Ascending aorta (tissue), 2 donors: ENCODE results near the gene CYP3A4. TPM values are rescaled to one million over a fixed set of nuclear protein-coding genes. Genes with fewer than 3 reads are reported as not detected.

Experiments used
- DNase-seq, 2 donors: peaks; one replicate each; pipeline ENCODE4 v3.0.0-alpha.2; 2019; ENCODE audit warnings: low spot score in 2 of 2
- H3K27ac ChIP-seq, 2 donors: fragments of 200-600 bp; sonication (generic); one replicate each; pipeline ENCODE4 v1.5.1; 2016 to 2017; ENCODE audit warnings: mild to moderate bottlenecking in 1 of 2
- H3K27me3 ChIP-seq: fragments of 200-600 bp; sonication (generic); one replicate; pipeline ENCODE4 v1.5.1; 2017
- H3K36me3 ChIP-seq, 2 donors: fragments of 200-600 bp; sonication (generic); one replicate each; pipeline ENCODE4 v1.5.1; 2016
- H3K4me1 ChIP-seq, 2 donors: fragments of 200-600 bp; sonication (generic); one replicate each; pipeline ENCODE4 v1.5.1; 2016 to 2017; ENCODE audit warnings: mild to moderate bottlenecking in 1 of 2
- H3K4me3 ChIP-seq, 2 donors: fragments of 200-600 bp; sonication (generic); one replicate each; pipeline ENCODE4 v1.5.1; 2016 to 2017; ENCODE audit warnings: mild to moderate bottlenecking in 1 of 2
- H3K9me3 ChIP-seq, 2 donors: fragments of 200-600 bp; sonication (generic); one replicate each; pipeline ENCODE4 v1.5.1; 2016
- intact Hi-C: fragments of 100-400 bp; cut with DNase I; formaldehyde crosslinking; loops from one replicate; pipeline ENCODE4 v1.15.1; 2023
- total RNA-seq: library from RNA; depleted of rRNA; stranded (reverse); fragments of >200 nt; gene quantifications from one replicate; pipeline ENCODE4 v1.1.0, GENCODE V29; 2016
- TF ChIP-seq, protein P1 (sequence below), 3 experiments: fragments of 200-600 bp in 2 of 3; fragments of 450-650 bp in 1 of 3; sonication (generic) in 2 of 3; IDR thresholded peaks; one replicate each; pipeline ENCODE4 v1.5.1; 2016 to 2019; ENCODE audit warnings: antibody characterized with exemption in 3 of 3, mild to moderate bottlenecking in 1 of 3, moderate library complexity in 1 of 3

Gene CYP3A4
- total RNA-seq, 1 donor from 2014 or later: not detected

DNA sequence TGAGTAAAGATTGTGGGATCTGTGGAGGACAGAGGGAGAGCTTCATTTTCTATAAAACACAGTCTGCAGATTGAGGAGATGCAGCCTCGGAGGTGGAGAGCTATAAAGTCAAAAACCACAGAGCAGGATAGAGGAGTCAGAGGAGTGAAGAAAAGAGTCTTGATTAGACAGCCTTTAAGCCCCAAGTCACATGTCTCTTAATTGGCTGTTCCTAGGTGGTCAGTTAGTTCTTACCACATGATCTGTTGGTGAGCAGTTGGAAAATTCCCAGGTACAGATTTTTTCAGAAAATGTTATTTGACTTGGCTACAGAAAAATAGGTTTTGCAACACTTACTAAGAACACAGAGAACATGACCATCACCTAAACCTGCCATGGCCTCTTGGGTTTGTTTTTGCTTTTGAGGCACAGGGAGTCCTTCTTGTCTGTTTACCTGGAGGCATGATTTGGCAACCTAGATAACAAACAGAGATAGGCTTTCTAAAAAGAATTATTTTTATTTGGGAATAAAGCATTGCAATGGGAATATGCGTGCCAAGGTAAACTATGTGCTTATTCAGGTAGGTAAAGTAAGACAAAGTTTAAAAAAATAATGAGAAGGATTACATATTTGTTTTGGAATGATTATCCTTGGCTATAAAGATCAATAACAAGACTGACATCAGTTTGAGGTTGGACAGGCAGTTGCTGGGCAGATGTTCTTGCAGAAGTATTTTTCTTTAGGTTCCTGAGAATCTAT lies 43.2 kb upstream of the CYP3A4 start:
- intact Hi-C loops: no loop called here
- DNase-seq: no peak
- Histone ChIP-seq H3K36me3 (no peaks in the 10 kb centered on the region), H3K27ac (no peak overlapping the region), H3K9me3 (no peaks in the 10 kb centered on the region), H3K4me3 (no peak overlapping the region), H3K4me1 (no peaks in the 10 kb centered on the region), H3K27me3 (no peaks in the 10 kb centered on the region)
- TF ChIP-seq, protein P1, sequence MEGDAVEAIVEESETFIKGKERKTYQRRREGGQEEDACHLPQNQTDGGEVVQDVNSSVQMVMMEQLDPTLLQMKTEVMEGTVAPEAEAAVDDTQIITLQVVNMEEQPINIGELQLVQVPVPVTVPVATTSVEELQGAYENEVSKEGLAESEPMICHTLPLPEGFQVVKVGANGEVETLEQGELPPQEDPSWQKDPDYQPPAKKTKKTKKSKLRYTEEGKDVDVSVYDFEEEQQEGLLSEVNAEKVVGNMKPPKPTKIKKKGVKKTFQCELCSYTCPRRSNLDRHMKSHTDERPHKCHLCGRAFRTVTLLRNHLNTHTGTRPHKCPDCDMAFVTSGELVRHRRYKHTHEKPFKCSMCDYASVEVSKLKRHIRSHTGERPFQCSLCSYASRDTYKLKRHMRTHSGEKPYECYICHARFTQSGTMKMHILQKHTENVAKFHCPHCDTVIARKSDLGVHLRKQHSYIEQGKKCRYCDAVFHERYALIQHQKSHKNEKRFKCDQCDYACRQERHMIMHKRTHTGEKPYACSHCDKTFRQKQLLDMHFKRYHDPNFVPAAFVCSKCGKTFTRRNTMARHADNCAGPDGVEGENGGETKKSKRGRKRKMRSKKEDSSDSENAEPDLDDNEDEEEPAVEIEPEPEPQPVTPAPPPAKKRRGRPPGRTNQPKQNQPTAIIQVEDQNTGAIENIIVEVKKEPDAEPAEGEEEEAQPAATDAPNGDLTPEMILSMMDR (IDR thresholded peaks at IDR 0.05): no peak

DNA sequence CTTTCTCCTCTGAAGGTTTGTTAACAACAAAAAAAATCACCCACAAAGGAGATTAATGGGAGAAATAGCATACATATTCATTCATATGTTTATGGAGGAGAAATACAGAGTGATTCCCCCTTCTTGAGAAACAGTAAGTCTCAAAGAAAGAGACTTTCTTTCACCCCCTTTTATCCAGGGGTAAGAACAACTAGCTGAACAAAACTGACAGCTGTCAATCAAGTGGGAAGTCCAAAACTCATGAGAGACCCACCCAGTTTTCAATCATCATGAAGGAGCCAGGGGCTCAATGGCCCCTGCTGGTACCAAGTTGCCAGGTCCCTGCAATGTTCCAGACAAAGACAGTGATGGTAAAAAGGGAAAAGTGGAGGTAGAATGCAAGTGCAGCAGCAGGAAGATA lies 41.9 kb upstream of the CYP3A4 start:
- TF ChIP-seq, protein P1 (IDR thresholded peaks at IDR 0.05): no peak
- Histone ChIP-seq H3K4me3 (no peak overlapping the region), H3K27ac (peak overlapping the region in 1 of 2 donors; percentile 1), H3K9me3 (no peaks in the 10 kb centered on the region), H3K36me3 (no peaks in the 10 kb centered on the region), H3K27me3 (no peaks in the 10 kb centered on the region), H3K4me1 (no peaks in the 10 kb centered on the region)
- intact Hi-C loops: no loop called here
- no peak for DNase-seq

DNA sequence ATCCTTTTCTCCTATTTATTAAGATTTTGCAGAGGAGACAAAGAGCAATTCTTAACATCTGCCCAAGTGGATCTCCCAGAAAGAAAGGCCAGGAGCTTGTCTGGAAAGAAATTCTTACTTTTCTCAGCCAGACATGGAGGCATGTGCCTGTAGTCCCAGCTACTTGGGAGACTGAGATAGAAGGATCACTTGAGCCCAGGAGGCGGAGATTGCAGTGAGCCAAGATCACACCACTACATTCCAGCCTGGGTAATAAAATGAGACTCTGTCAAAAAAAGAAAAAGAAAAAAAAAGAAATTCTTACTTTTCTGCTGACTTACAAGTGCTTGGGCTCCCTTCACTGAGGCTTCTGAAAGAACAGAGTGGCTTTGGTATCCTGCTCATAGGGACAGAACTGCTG lies 41.5 kb upstream of the CYP3A4 start:
- Histone ChIP-seq H3K4me3 (no peak overlapping the region), H3K27me3 (no peaks in the 10 kb centered on the region), H3K36me3 (no peaks in the 10 kb centered on the region), H3K9me3 (no peaks in the 10 kb centered on the region), H3K4me1 (no peaks in the 10 kb centered on the region), H3K27ac (peak overlapping the region in 1 of 2 donors; percentile 1)
- DNase-seq: no peak
- intact Hi-C loops: no loop called here
- TF ChIP-seq, protein P1 (IDR thresholded peaks at IDR 0.05): no peak

DNA sequence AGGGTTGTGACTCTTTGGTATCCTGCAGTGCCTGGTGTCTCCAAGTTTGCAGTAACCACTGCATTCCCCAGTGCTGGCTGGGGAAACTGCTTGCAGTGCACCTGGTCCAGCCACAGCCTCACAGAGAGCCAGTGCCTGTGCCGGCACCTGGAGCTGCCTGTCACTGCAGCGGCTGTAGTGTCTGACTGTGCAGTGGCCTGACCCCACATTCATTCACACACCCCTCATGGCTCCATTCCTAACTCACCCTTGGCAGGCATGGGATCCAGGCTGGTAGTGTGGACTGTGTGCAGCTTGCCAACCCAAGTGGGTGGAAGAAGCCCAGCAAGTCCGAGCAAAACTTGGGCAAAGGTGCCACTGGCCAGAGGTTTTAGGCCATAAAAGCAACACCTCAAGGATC lies 40.1 kb upstream of the CYP3A4 start:
- intact Hi-C loops: no loop called here

DNA sequence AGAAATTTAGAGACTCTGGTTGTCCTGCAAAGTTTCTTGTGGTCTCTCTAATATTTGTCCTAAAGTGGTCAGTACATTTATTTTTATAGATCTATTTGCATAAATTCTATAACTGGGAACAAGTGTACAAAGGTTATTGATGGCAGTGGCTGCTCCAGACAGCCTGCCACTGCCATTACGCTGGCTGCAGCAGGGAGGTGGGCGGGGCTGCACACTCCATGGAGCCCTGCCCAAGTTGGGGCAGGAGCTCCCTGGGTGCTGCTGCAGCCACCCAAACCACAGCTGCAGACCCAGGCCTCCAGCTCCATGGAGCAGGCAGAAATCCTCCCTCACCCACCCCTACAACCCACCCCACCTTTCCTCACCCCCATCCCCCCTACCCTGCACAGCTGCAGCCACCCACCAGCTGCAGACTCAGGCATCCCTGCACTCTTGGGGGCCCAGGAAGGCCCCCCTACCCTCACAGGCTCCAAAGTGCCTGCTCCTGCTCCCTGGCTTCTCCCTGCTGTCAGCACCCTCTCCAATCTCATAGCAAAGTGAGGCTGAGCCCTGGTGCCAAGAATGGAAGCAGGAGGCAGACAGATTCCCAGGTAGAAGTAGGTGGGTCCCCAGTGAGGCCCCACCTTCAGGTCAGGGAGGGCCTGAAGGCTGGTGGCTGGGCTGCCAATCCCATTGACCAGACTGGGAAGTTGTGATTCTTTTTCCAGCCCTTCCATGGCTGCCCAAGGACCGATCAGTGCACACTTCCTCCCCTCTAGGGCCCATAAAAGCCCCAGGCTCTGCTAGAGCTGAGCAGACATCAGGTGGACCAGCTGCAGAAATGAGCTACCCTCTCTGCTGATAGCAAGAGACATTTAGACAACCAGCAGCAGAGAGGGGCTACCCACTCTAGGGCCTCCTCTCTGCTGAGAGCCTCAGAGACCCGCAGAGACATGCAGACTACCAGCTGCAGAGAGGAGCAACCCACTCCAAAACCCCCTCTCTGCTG lies 39.0 kb upstream of the CYP3A4 start:
- TF ChIP-seq, protein P1 (IDR thresholded peaks at IDR 0.05): no peak
- Histone ChIP-seq H3K27ac (no peak overlapping the region), H3K4me3 (no peak overlapping the region), H3K9me3 (no peaks in the 10 kb centered on the region), H3K4me1 (no peaks in the 10 kb centered on the region), H3K36me3 (no peaks in the 10 kb centered on the region), H3K27me3 (no peaks in the 10 kb centered on the region)
- intact Hi-C loops: no loop called here
- DNase-seq: no peak

More for the DNA sequence above, 40.1 kb upstream of the CYP3A4 start:
- Histone ChIP-seq H3K4me3 (no peak overlapping the region), H3K4me1 (no peaks in the 10 kb centered on the region), H3K27ac (no peak overlapping the region), H3K9me3 (no peaks in the 10 kb centered on the region), H3K27me3 (no peaks in the 10 kb centered on the region), H3K36me3 (no peaks in the 10 kb centered on the region)
- TF ChIP-seq, protein P1 (IDR thresholded peaks at IDR 0.05): no peak
- DNase-seq: no peak
